GM19463 (cell line): ENCODE results near the gene LRP1B.

Experiments
- ATAC-seq: cut with Tn5 transposase; IDR thresholded peaks from one replicate; pipeline ENCODE4 v1.9.1; 2021; ENCODE audit warnings: mild to moderate bottlenecking, moderate library complexity; ENCODE audit not compliant: unreplicated experiment

Gene LRP1B

DNA sequence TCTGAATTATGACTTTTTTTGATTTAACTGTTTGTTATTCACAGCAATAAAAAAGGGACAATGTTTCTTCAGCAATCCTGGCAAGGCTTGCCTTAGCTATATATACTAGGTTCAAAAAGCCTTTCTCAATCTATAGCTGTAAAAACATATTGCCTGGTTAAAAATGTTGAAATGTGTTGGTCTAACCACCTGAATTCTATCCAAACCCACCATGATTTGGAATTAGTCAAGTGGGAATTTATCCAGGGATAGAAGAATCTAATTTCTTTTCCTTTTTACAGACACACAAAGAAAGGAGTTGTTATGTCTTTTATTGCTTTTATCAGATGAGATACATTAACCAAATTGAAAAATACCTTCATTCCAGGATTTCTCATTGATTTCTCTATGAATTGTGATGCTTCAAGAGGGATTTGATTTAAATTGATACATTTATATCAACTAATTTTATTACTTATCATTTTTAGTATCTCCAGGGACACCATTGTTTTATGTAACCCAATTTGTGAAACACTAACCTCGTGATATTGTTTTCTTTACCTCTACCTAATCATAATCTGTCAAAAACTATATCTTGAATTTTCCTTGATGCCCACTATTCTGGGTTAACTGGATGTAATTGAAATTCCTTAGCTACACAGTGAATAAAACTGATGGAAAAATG lies 88.1 kb downstream of the LRP1B start:
- no peak for ATAC-seq

- no peak for ATAC-seq
These were observed 88.8 kb downstream of the LRP1B start for GRCh38 chr2:142041996-142042395.

DNA sequence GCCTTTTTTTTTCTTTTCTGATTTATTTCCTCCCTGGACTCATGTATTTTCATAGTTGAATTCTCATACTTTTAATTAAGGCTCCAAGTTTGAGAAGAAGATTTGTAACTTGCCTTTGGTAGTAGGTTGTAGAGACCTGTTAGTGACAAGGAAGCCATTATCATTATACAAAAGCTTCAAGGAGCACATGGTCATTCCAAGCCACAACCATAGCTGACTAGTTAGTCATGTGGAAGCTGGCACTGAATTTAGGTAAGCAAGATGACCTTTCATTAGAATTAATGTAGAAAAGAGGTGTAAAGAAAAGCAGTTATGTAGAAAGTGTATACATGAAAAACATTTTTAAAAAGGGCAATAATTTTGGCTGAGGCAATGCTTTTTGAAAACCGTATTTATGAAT lies 89.7 kb downstream of the LRP1B start:
- no peak for ATAC-seq

GRCh38 chr2:142040556-142040955 lies 90.3 kb downstream of the LRP1B start:
- ATAC-seq: no peak

DNA sequence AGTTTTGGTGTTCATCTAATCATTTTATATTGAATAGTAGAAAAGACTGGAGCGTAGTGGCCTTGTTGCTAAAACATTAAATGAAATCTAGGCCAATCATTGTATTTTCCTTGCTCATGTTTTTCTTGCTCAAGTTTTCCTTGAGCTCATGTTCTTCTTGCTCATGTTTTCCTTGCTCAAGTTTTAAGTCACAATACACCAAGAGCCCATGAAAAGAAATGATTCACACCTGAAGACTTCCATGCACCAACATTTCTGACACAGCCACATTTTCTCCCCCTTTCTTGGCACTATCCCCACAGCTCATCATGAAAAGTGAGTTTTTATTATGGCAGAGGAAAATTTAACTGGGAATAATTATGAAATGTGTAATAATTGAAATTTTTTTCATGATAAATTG lies 92.0 kb downstream of the LRP1B start:
- no peak for ATAC-seq

GRCh38 chr2:142037744-142038143 lies 93.1 kb downstream of the LRP1B start:
- no peak for ATAC-seq

- no peak for ATAC-seq
These were observed 93.8 kb downstream of the LRP1B start for GRCh38 chr2:142037066-142037465.

DNA sequence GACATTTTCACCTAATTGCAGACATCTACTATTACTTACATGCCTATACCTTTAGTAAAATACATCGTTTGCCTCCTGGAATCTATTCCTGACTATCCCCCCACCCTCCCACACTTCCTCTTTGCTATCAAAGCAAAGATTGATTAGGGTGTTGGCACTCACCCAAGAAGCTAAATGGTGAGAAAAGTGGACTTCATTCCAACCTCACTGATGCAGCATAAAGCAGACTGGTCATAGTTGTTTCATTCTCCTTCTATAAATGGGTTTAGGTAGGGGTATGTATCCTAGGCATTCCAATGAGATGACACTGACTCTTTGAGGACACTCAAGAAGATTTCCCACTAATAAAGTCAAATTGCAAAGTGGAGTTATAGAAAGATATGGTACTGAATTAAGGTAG lies 97.4 kb downstream of the LRP1B start:
- ATAC-seq: no peak

DNA sequence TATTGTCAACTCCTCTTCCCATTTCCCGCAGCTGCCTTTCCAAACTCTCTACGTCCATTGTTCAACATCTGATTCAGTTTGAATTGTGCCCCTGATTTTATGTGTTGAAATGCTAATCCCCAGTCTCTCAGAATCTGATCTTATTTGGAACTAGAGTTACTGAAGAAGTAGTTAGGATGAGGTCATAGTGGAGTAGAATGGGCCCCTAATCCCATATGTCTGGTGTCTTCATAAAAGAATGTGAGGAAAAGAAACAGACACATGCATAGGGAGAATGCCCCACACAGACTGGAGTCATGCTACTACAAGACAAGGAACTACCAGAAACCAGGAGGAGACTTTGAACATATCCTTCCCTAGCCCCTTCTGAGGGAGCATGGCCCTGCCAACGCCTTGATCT lies 99.2 kb downstream of the LRP1B start:
- no peak for ATAC-seq

DNA sequence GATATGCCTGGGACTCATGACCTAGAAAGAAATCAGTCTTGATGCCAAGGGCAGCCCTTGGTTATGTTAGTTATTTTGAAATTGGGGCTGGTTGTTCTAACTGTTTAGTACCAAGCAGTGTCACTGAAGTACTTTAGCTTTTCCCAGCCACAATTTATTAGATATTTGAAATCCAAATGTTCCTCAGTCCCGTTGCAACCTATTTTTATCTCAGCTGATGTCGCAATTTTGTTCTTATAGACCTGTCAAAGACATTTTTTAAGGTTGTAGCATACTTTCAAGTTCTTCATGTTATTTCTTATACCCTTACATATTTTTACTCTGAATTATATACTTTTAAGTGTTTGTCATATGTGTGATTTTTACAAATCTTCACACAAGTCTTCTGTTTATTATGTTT lies 100.1 kb downstream of the LRP1B start:
- no peak for ATAC-seq

DNA sequence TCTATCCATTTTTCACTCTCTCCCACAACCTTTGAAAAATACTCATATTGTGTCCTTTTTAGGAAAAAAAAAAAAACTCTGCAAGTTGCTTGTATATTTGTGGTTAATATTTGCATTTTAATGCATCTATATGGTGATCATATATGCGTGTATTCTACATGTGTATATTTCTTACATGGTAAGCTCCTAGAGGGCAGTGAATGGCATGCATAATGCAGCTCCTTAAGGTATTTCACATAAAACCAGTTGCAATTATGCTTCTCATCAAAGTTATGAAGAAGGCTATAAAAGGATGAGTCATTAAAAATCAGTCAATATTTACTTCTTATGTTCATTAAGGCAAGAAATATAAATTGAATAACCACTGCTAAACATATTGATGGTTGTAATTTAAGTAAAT lies 100.8 kb downstream of the LRP1B start:
- no peak for ATAC-seq

GRCh38 chr2:142025394-142025793 lies 105.4 kb downstream of the LRP1B start:
- ATAC-seq: no peak

- no peak for ATAC-seq
These were observed 110.4 kb downstream of the LRP1B start for GRCh38 chr2:142020368-142020767.

- ATAC-seq: no peak
These were observed 116.3 kb downstream of the LRP1B start for GRCh38 chr2:142014536-142014935.

- ATAC-seq: no peak
These were observed 118.0 kb downstream of the LRP1B start for GRCh38 chr2:142012797-142013196.

GRCh38 chr2:142010477-142011270 lies 120.1 kb downstream of the LRP1B start:
- ATAC-seq: no peak

DNA sequence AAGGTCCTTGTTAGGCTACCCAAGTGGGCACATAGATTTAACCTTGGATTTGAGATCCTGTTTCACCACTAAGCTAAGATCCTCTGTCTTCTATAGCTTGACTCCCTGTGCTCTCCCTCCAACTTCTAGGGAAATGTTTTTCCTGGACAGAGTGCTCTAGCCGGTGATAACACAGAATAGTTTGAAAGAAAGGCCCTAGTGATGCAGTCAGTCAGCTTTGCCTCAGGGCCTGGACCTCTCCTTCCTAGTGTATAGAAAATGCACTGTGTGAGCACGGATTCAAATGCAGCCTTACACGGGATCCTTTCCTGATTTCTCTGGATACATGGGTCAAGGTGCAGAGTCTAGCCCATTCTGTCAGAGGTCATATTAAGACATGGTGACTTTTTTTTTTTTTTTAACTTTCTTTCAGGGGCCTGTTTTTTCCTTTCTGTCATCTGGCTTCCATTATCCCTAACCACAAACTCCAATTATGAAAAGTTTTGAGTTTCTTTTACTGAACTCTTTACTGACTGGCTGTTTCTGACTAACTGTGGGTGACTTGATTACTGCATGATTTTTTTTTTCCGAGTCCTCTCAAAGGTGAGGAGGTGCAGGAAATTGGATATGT lies 122.6 kb downstream of the LRP1B start:
- no peak for ATAC-seq

DNA sequence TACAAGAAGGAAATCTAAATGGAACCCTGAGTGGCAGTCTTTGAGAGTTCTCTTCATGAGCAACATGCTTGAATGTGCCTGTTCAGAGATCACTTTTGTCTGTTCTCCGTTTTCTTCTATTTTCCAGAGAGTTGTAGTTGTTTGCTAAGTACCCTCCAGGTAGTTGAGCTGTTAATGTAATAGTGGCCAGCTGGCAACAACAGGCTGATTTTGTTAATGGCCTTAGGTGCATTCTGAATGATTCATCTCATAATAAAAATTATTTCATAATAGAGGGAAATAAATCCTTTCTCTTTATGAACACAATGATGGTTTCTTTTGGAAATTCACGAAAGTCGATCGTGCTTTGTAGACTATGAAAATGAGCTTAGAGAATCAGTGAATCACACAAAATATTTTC lies 136.8 kb downstream of the LRP1B start:
- no peak for ATAC-seq

DNA sequence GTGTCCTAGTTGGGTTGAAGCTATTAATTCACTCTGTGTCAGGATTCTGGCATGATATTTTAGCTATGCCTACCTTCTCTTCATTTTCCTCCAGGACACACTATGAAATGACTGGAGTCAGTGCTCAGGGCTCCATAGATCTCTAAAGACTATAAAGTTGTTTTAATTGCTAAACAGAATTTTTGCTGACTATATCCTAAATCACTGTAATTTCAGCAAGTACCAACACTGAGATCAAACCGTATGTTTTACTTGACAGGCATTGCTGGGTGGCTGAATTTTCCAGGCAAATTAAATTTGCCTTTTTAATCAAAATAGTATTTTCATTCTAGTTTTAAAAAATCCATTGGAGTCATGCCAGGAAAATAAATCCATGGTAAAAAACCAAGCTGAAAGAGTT lies 138.1 kb downstream of the LRP1B start:
- no peak for ATAC-seq

DNA sequence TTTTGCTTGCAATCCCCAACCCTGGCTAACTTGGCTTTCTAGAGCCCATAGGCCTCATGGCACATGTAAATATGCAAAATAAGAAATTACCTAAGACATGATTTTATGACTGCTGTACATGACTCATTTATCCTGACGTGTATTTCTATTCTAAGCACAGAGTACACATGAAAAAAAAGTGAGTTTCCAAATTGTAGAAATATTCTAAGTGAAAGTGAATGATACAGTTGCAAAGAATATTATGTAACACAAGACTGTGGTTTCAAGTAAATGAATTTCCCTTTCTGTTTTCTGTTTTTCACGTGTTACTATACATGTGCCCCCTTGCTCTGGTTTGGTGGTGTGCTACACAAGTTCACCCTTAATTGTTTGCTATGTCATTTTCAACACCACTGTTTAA lies 162.4 kb downstream of the LRP1B start:
- no peak for ATAC-seq

DNA sequence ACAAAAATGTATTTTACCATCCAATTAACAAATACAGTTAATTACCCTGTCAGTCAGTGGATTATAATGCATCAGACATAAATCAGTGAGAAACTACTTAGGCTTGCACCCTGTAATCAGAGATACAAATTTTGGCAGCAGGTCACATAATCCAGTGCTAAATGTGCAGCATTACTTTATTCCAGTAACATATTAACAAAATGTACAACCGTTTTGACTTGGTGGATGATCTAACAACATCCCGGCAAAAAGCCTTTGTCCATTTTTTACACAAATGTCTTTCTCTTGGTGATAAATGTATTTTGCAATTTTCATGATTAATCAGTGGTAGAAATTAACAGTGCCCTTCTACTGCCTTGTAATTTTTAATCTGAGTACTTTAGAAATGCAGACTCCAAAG lies 162.8 kb downstream of the LRP1B start:
- no peak for ATAC-seq

- no peak for ATAC-seq
These were observed 163.3 kb downstream of the LRP1B start for GRCh38 chr2:141967503-141967902.
